GM19240 (cell line): Measurements from ENCODE around the gene DIP2C.
"Not testable (repeated sequence)": the region's sequence is repeated elsewhere in the genome, so short reads cannot be mapped to it uniquely, and the experiment has no call there.

Experiments used
- DNase-seq: peaks from one replicate; pipeline ENCODE4 v3.0.0; 2011; ENCODE audit warnings: low spot score; ENCODE audit not compliant: insufficient read length

DIP2C gene

DNA sequence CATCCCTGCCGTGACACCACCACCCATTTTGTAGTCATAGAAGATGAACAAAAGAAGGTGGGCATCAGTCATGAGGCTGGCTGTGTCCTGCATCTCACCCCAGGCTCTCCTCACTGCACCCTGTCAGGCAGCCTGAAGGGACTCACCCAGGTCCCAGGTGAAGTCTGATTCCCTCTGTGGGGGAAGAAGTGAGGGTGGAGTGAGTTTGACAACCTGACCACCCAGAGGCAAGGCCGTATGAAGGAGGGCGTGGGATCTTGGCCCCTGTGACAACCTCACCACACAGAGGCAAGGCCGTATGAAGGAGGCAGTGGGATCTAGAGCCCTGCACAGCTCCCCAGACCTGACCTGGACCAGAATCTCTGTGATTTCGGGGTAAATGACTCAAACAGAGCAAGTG is 152.5 kb downstream of the DIP2C start:
- no peak for DNase-seq

DNA sequence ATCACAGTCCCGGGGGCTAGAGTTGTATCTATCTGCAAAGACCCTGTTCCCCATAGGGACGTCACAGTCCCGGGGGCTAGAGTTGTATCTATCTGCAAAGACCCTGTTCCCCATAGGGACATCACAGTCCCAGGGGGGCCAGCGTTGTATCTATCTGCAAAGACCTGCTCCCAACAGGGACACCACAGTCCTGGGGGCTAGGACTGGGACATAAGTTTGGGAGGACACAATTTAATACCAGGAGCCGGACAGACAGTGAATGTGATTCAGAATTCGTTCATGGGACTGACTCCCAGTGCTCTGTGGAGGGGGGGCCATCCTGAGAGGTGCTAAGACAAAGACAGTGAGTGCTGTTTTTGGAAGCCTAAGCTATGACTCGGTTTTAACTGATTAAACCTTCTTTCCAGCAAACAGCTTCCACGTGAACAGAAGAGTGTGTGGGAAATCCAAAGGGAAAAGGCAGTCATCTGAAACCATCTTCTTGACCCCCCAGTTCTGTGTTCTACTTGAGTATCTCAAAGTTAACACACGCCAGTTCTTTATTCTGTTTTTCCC is 153.0 kb downstream of the DIP2C start:
- no peak for DNase-seq

DNA sequence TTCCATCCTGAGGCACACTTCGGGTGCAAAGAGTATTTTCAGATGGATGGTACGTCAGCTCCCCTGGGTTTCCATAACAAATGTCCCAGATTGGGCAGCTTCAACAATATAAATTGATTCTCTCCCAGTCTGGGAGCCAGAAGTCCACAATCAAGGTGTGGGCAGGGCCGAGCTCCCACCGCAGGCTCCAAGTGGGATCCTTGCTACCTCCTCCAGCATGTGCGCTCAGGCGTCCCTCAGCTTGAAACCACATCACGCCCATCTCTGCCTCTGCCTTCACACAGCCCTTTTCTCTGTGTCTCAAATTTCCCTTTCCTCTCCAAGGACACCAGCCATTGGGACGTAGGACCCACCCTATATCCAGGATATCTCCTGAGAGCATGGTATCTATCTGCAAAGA is 153.5 kb downstream of the DIP2C start:
- DNase-seq, result no peak

DNA sequence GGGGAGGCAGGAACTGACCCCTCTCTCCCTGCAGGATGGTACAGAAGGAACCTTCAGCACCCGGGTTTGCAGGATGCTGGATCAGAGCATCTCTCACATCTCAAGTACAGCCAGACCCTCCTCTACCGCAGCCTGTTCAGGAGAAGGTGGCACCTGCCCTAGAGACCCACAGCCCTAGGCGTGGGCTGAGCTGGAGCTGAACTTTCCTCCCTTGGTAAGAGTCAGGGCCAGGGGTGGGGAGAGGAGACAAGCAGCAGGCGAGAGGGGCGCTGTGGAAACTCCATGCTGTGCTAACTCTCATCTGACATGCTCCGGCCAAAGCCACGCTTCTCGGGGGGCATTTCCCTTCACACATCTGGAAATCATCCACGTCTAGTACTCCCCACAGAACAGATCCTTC is 154.4 kb downstream of the DIP2C start:
- DNase-seq, result no peak

DNA sequence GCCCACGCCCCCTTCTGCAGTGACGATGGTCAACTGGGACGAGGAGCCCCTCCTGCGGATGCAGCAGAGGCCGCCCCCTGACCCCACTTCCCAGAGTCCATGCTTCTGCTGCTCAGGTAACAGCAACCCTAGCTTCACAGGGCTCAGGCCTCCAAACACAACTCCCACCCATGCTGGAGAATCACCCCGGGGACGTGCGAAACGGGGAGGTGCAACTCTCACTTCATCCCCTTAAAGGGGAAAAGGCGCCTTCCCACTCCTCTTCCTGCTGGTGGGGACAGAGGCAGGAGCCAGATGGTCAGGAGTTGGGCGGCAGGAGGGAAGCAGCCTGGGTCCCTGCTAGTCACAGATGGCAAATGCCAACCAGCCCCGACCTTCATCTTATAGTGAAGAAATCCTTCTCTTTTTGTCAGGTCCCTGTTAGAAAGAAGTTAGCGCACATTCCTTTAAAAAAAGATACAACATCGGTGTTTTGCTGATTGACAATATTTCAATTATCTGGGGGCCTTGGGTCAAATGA is 155.4 kb downstream of the DIP2C start:
- DNase-seq, result no peak

DNA sequence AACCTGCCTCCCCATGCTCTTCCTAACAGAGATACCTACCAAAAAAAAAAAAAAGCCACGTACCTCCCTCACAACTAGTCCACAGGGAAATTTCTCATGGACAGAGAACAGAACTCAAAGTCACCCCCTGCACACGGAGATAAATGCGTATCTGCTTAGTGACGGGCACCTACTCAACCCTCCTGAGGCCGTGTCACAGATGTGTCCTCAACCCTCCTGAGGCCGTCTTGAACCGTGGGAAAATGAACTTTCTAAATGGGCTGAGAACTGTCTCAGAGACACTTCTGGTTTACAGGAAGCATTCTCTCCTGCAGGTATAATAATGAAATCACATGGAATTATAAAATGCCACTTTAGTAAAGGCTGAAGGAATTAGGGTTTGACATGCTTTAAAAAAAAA is 155.9 kb downstream of the DIP2C start:
- DNase-seq, result no peak

DNA sequence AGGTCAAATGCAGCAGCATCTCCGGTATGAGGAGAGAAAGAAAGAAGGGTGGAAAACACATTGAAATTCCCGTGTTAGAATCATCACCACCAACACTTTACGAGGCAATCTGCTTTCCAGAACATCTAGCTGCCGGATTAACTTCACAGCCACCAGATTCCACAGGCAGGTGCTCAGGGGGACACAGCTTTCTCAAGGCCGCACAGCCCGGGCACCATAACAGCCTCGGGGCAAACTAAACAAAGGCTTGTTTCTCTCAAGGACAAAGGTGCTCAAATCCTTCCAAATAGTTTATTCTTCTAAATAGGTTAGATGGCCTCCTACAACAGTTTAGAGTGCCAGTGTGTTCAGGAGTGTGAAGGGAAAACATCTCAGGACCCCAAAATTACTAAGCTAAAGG is 156.3 kb downstream of the DIP2C start:
- DNase-seq, result no peak

DNA sequence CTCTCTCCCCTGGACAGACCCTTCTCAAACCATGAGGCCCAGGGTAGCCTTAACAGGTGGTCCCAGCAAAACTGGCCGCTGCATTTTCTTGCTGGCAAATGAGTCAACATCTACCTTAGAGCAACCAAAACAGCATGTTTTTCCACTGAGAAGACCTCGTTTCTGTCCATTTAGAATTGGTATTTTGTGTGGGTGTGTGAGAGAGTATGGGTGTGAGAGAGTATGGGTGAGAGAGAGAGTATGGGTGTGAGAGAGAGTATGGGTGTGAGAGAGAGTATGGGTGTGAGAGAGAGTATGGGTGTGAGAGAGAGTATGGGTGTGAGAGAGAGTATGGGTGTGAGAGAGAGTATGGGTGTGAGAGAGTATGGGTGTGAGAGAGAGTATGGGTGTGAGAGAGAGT is 157.1 kb downstream of the DIP2C start:
- not testable (repeated sequence) for DNase-seq

DNA sequence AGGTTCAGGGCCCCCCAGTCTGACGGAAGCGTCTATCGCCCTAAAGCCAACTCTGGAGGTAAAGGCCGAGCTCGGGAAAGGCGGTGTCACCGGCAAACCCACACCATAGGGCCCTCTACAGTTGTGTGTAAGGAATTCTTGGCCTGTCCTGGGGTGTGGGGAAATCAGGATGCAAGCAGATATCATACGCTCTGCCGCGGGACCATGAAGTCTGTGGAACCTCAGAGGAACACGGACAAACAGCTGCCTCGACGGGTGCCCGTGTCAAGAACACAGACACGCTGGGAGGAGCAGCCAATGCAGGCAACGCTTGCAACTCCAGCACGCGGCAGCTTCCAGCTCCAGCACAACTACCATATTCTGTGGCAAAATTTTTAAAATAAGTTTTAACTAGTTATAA is 157.9 kb downstream of the DIP2C start:
- no peak for DNase-seq

DNA sequence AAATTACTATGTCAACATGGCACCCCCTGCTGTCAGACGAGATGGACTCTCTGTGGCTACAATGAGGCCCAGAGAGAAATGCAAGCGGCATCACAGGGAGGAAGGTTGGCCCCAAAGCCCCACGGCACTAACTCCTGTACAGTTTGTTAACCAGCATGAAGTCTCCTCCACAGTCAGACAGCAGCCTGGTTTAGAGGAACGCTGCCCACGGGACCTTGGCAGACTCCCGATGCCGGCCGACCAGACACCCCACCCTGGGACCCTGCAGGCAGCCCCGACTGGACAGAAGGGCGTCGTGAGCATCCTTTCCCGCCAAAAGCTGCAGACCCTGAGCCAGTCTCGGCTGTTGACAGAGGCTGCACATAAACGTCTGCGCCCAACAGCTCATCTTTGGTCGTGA is 158.8 kb downstream of the DIP2C start:
- no peak for DNase-seq

DNA sequence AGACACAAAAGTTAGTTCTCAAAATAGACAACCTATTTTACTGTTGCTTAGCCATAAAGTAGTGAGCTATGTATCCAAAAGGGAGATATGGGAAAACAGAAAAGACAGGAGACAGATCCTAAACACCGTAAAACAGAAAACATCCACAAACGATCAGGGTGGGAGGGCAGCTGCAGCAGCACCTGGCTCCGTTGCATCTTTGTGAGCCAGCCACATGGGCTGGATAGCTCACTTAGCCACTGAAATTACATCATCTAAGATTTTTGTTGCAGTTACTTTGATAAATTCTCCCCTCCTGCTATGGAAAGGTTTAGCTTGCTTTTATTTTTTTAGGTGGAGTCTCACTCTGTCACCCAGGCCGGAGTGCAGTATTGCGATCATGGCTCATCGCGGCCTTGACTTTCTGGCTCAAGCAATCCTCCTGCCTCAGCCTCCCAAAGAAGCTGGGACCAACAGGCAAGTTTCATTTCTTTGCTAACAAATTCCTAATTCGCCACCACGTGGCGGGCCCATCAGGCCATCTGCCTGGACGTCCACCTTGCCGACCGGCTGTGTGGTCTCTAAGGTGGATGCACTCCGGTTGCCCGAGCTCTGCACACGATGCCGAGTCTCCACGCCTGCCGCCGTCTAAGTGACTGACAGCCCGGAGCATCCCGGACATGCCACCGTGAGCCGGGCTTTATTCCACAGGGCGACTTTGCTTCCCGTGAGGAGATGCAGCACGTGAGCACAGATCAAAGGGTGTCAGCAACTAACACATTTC is 159.8 kb downstream of the DIP2C start:
- no peak for DNase-seq

DNA sequence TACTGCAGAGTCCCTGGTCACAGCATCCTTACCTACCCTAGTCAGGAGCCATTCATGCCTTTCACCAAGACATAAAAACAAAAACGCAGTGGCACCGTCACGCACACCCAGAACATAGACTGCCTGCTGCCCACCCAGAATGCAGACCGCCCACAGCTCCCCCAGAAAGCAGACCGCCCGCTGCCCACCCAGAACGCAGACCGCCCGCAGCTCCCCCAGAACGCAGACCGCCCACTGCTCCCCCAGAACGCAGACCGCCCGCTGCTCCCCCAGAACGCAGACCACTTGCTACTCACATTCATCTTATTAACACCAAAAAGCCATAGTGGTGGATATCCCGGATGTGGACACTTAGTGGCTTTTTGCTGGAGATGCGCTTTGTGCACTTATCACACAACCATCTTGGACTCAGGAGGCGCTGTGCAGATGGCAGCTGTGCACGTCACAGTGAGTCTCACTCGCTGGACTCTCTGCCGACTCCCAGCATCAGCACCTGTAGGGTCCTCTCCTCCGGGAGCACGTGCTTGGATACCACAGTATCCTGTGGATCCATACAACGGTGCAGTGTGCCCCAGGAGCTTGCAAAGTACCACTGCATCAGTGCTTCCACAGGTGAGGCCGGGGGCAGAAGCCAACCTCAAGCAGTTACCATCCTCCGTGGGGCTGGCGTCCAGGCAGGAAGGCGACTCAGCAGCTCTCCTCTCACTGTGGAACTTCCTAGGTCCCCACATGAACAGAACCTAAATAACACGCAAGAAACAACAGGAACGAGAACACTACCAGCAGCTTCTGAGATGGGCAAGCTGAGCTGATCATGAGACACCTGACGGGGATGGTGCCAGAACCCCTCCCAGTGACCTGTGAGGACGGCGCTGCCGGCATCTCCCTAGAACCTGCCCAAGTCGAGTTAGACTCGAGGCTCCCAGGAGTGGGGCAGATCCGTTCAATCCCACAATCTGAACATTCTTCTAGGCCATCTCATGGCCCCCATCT is 161.0 kb downstream of the DIP2C start:
- no peak for DNase-seq

DNA sequence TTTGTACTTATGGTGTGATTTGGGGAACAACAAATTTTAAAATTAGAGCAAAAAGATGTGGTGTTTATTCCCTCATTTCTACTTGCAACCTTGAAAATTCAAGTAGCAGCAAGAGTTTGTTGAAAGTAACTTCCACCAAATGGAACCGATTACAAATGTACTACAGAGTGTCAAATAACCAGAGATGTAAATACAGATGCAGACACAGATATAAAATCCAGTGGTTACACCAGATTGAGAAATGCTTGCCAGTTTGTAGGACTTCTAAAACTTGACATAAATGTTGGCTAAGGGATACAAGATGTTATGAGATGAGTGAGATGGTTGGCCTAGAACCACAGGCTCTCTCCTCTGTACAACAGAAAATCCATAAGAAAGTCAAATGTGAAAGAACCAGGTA is 162.1 kb downstream of the DIP2C start:
- DNase-seq, result no peak

DNA sequence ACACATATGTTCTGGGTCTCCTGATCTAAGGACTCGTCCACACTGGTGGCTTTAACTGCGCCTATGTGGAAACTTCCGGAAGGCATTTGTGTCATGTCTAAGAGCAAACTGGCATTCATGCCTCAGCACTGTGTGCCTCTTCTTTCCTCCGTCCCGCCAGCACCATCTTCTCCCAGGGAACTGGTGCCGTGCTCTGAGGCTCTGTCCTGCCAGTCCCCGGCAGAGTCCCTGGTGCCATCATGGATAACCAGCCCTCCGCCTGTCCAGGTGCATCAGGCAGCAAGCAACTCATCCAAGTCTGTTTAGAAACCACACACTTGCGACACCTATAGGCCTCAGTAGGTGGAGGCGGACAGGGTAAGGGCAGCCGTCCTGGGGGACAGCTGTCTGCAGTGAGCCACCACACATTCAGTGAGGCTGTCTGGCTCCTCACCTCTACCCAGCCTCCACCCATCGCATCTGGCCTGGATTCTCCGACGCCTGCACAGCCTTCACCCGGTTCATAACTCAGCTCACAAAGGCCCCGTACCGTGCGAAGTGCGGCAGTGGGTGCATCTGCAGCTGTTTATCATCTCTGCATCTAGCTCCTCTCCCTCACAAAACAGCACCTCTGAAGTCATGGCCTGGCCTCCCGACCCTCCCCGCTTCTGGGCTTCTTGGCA is 162.7 kb downstream of the DIP2C start:
- DNase-seq, result no peak

DNA sequence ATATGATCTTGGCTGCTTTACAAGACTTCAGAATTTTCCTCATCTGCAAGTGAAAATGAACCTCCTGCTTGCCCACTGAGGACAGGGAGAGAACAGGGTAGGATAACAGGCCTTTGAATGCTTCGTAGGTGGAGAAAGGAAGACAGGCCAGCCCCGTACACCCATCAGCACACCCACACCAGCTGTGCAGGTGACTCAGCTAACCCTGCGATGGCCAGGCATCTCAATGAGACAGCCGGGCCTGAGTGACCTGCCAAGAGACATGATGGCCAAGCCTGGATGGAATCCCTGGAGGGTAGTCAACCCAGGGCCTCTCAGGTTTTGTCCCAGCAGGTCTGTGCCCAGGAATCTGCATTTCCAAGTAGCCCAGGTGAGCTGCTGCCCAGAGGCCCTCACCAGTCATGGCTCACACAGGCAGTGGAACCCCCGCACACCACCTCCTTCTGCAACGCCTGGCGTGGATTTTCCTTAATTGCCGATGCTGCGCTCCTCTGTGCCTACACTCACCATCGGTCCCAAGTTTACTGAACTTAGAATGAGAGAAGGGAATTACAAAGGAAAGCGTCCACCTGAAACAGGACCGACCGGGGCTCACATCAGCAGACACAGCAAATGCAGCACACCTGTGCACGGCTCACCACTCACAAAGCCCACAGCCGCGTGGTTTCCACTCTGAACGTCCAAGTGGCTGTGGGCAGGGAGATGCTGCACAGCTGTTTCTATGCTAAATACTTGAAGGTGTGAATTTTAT is 163.7 kb downstream of the DIP2C start:
- DNase-seq, result no peak

DNA sequence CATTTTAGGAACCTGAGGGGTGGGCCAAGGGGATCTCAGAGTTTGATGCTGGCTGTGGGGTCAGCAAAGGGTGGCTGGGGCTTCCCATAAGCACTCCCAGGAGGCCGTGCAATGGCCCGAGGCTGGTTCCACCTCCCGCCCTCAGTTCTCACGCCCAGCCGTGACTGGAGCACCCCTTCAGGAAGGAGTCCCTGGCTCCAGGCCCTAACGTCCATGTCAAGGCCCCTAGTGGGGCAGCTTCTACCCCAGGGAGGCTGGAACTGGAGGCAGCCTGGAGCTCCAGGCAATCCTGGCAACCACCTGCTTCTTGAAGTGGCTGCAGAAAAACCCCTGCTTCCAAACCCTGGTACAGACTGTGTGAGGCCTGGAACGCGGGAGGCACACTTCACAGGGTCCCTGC is 165.5 kb downstream of the DIP2C start:
- no peak for DNase-seq

DNA sequence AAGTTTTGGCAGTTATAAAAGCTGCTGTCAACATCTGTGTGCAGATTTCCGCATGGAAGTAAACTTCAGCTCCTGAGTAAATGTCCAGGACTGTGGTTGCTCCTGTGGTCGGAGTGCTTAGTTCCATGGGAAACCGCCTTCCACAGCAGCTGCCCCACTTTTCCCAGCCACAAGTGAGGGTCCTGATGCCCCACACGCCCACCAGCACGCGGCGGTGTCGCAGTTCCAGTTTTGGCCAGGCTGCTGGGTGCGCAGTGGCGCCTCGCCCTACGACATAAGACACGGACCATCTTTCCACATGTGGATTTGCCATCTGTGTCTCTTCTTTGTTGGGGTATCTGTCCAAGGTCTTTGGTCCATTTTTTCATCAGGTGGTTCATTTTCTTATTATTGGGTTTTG is 167.1 kb downstream of the DIP2C start:
- DNase-seq, result no peak

DNA sequence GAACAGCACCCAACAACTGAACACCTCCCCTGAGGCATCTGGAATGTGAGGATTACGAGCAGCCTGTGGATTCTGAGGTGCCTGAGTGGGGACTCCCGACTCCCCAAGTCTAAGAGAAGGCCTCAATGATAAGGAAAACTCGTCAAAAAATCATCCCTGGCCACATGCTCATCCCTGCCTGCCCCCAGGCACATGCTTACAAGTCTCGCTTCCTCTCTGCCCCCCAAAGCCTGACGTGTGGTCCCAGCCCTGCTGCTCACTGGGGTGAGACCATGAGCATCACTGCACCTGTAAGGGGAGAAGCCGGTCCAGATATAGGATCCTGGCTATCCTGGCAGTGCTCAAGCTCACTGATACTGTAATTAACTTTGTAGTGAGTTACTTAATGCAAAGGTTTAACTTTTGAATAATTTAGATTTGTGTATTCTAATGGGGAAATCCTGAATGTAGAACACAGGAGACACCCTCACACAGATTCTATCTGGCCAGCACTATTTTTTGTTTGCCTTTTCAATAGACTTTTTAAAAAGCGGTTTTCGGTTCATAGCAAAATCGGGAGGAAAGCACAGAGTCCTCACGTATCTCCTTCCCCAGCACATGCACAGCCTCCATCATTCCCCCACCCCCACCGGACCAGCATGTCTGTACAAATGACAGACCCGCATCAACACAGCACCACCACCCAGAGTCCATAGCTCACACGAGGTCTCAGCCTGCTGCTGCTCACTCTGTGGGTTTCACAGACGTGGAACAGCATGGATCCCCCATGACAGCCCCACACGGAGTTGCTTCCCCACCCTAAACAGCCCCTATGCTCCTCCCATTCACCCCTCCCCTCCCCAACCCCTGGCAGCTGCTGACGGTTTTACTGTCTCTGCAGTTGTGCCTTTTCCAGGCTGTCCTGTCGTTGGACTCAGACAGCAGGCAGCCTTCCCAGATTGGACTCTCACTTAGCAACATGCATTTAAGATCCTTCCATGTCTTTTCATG is 167.9 kb downstream of the DIP2C start:
- DNase-seq, result no peak

DNA sequence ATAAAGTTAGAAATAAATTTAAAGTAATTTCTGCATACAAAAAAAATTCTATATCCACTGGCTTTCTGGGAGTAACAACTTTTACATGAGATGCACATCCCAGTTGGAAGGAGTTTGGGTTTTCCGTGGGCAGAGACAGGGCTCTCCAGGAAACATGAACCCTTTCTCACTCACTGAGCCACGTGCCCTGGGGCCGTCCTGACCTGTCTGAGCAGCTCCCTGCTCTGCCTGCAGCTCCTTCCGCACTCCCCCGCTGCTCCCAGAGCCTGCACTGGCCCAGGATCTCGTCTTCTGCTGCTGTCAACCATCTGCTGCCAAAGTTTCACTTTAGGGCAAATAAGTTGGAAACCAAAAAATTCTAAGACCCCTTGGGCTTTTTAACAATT is 169.1 kb downstream of the DIP2C start:
- no peak for DNase-seq
